GM12892 (cell line): ENCODE results near the gene COX4I2.
"Not testable (repeated sequence)": the region's sequence is repeated elsewhere in the genome, so short reads cannot be mapped to it uniquely, and the experiment has no call there.

Experiments used
- POLR2A ChIP-seq: IDR thresholded peaks from 2 replicates; pipeline ENCODE4 v1.6.1; 2011; ENCODE audit warnings: low read depth, low read length, control low read depth
- POLR2AphosphoS5 ChIP-seq: IDR thresholded peaks from 2 replicates; pipeline ENCODE4 v1.6.1; 2011; ENCODE audit warnings: low read depth, low read length, control low read depth
- TAF1 ChIP-seq: IDR thresholded peaks from 2 replicates; pipeline ENCODE4 v1.6.1; 2011; ENCODE audit warnings: low read depth, mild to moderate bottlenecking, control low read depth, low read length, borderline replicate concordance

DNA sequence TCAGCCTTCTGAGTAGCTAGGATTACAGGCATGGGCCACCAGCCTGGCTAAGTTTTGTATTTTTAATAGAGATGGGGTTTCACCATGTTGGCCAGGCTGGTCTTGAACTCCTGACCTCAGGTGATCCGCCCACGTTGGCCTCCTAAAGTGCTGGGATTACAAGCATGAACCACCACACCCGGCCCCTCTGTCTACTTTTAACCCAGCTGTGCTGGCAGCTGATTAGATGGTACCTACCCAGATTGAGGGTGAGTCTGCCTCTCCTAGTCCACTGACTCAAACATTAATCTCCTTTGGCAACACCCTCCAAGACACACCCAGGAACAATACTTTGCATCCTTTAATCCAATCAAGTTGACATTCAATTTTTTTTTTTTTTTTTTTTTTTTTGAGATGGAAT lies 10.4 kb downstream of the COX4I2 start:
- TF ChIP-seq POLR2A, POLR2AphosphoS5, TAF1: not testable (repeated sequence)
